Activated B cell treated with CpG ODN at 0.5 μM for 24 hours (primary cell): ENCODE measurements around the gene SCAANT1. TPM values are rescaled to one million over a fixed set of nuclear protein-coding genes. Genes with fewer than 3 reads are reported as not detected.

Experiments used
- ATAC-seq: fragments of 200-7000 bp; cut with Tn5 transposase; one replicate; pipeline ENCODE4 v1.10.0; 2021; ENCODE audit warnings: low read depth, mild to moderate bottlenecking, moderate library complexity
- CTCF ChIA-PET: fragments of 350-600 bp; sonication (Branson Sonifier 250); formaldehyde crosslinking; loops from one replicate; lab custom pipeline; 2021; ENCODE audit warnings: antibody characterized with exemption; lab: Charles Lee
- POLR2A ChIA-PET: fragments of 350-600 bp; sonication (Branson Sonifier 250); formaldehyde crosslinking; loops from one replicate; lab custom pipeline; 2021; ENCODE audit warnings: antibody characterized with exemption; lab: Charles Lee
- DNase-seq: peaks from one replicate; pipeline ENCODE4 v3.0.0; 2022
- H3K27ac Mint-ChIP-seq: one replicate; pipeline ENCODE4 v1.8.0; 2020; ENCODE audit warnings: mixed read lengths
- H3K27me3 Mint-ChIP-seq: one replicate; pipeline ENCODE4 v1.8.0; 2021; ENCODE audit warnings: mixed read lengths
- H3K36me3 Mint-ChIP-seq: one replicate; pipeline ENCODE4 v1.8.0; 2021; ENCODE audit warnings: low read depth, mixed read lengths
- H3K4me1 Mint-ChIP-seq: one replicate; pipeline ENCODE4 v1.8.0; 2021; ENCODE audit warnings: mixed read lengths
- H3K4me3 Mint-ChIP-seq: one replicate; pipeline ENCODE4 v1.8.0; 2020; ENCODE audit warnings: mild to moderate bottlenecking, mixed read lengths
- H3K9me3 Mint-ChIP-seq: one replicate; pipeline ENCODE4 v1.8.0; 2020; ENCODE audit warnings: mixed read lengths
- intact Hi-C: fragments of 100-400 bp; cut with micrococcal nuclease; formaldehyde crosslinking; loops from one replicate; pipeline ENCODE4 v1.15.1; 2024
- total RNA-seq: library from RNA; stranded (reverse); gene quantifications from 2 replicates; pipeline ENCODE4 v1.2.3, GENCODE V29; 2022
- TF ChIP-seq, protein P1 (sequence below): fragments of 200-600 bp; IDR thresholded peaks from one replicate; pipeline ENCODE4 v1.8.0; 2022; ENCODE audit warnings: antibody characterized with exemption, mild to moderate bottlenecking

SCAANT1 gene
- total RNA-seq, 1 donor from 2014 or later, result not detected

DNA sequence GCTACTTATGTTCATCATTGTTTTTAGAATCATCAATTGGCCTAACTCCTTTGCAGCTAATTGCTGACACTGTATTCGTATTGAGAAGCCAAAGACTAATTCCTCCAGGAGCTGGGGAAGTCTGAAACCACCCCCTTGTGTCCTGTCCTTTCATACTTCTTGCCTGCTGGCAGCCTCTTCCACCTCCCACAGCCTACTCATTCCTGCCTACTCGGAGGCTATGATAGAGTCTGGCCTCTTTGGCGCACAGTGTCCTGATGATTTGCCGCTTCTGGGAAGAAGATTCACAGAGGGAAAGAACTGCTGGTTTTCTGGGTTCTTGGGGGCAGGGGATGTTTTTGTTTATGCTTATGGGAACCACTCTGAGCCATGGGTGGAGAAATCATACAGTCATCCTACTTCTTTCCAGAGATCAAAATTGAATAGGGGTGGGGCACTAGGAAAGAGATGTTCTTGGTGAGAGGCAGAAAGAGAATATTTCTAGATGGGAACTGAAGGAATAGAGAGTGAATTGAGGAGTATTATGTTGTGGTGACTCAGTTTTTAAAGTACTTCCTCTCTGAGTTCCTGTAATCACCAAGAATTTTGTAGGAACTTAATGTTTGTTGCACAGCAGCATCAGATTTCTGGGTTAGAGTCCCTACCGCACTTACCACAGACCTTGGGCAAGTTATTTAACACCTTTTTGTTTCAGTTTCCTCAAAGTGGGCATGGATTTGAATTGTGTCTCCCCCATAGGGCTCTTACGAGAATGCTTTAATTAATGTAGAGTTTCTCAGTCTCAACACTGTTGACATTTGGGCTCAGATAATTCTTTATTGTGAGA is 22.1 kb upstream of the SCAANT1 start:
- POLR2A ChIA-PET, result interaction anchor here (1.2 to 1.4 kb wide), 2 partner anchors 12 to 22 kb away, joined by 5 to 11 read pairs; partner anchors contain the start of gene SCAANT1
- H3K36me3 Mint-ChIP-seq, result peaks cover 7% of the 10 kb centered on the region
- peak overlapping the region; percentile 93 for H3K27ac Mint-ChIP-seq
- TF ChIP-seq, protein P1, sequence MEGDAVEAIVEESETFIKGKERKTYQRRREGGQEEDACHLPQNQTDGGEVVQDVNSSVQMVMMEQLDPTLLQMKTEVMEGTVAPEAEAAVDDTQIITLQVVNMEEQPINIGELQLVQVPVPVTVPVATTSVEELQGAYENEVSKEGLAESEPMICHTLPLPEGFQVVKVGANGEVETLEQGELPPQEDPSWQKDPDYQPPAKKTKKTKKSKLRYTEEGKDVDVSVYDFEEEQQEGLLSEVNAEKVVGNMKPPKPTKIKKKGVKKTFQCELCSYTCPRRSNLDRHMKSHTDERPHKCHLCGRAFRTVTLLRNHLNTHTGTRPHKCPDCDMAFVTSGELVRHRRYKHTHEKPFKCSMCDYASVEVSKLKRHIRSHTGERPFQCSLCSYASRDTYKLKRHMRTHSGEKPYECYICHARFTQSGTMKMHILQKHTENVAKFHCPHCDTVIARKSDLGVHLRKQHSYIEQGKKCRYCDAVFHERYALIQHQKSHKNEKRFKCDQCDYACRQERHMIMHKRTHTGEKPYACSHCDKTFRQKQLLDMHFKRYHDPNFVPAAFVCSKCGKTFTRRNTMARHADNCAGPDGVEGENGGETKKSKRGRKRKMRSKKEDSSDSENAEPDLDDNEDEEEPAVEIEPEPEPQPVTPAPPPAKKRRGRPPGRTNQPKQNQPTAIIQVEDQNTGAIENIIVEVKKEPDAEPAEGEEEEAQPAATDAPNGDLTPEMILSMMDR, result no peak
- intact Hi-C loops, result no loop called here
- H3K4me3 Mint-ChIP-seq, result peak overlapping the region; percentile 30
- no peaks in the 10 kb centered on the region for H3K9me3 Mint-ChIP-seq
- H3K4me1 Mint-ChIP-seq, result peaks cover 70% of the 10 kb centered on the region
- ATAC-seq, result peak; percentile 24
- no peak for DNase-seq
- CTCF ChIA-PET, result interaction anchor here (1.0 to 1.5 kb wide), 2 partner anchors 23 to 28 kb away, joined by 3 to 4 read pairs; partner anchors contain the start of gene SCAANT1
- no peaks in the 10 kb centered on the region for H3K27me3 Mint-ChIP-seq

- TF ChIP-seq, protein P1, result no peak
- intact Hi-C loops, result loop anchor here (1.0 kb wide), 1 partner anchor 11 kb away; no protein-coding TSS in a partner anchor
- Mint-ChIP-seq H3K27me3 (no peaks in the 10 kb centered on the region), H3K27ac (peak overlapping the region; percentile 93), H3K4me3 (peak overlapping the region; percentile 75), H3K9me3 (no peaks in the 10 kb centered on the region), H3K36me3 (peaks cover 7% of the 10 kb centered on the region), H3K4me1 (peaks cover 72% of the 10 kb centered on the region)
- CTCF ChIA-PET, result interaction anchor here (1.0 to 1.5 kb wide), 2 partner anchors 22 to 28 kb away, joined by 3 to 4 read pairs; partner anchors contain the start of gene SCAANT1
- DNase-seq, result no peak
- POLR2A ChIA-PET, result interaction anchor here (0.8 to 1.4 kb wide), 3 partner anchors 11 to 70 kb away, joined by 4 to 11 read pairs (median 5); partner anchors contain the start of genes ATXN7, SCAANT1 and THOC7
- peak; percentile 68 for ATAC-seq
Observed at GRCh38 chr3:63933459-63933858, 21.3 kb upstream of the SCAANT1 start.

DNA sequence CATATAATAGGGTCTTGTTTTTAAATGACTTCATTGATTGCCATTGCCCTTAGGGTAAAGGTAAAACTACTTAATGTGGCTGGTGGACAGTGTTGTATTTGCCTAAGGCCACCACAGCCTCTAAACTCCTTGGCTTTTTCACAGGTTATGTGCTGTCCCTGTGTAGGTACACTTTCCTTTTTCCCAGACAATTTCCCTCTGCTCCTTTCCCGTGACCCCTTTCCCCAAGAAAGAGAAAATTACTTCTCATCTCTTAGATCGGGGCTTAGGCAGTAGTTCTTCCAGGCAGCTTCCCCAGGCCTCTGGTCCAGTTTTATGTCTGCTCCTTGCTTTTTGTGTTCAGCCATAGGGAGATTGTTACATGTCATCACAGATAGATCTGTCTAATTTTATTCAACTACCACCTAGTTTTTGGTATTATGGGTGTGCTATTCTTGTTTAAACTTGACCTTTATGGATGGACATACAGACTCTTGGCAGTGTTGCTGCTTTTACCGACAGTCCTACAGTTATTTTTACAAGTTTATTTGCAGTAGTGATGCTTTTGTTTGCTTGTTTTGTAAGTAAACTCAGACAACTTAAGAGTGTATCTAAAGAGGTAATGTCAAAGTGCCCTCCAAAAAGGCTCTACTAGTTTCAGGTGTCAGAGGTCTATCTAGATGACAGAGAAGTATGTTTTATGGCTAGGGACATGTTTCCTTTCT is 20.5 kb upstream of the SCAANT1 start:
- no peaks in the 10 kb centered on the region for H3K27me3 Mint-ChIP-seq
- CTCF ChIA-PET, result interaction anchor here (1.0 to 1.5 kb wide), 2 partner anchors 21 to 29 kb away, joined by 3 to 4 read pairs; partner anchors contain the start of gene SCAANT1

DNA sequence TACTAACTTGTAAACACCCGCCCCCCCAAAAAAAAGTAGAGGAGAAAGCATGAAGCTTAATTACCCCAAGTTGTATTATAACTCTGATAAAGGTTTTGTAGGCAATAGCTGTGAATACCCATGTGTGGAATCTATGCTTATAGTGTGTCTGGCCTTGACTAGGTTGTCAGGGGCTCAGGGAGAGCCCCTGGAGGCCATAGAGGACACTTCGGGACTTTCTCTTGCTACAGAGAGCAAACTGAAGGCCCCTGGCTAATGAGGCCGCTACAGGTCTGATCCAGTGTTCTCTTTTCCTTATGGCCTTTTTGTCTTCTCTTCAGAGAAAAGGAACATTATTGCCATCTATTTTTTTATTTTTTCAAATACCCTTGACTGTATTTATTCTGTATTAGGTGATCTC is 19.1 kb upstream of the SCAANT1 start:
- no peak overlapping the region for H3K4me3 Mint-ChIP-seq
- intact Hi-C loops, result no loop called here
- DNase-seq (no peak), ATAC-seq (no peak)
- TF ChIP-seq, protein P1, result no peak
- no peaks in the 10 kb centered on the region for H3K27me3 Mint-ChIP-seq
- no peaks in the 10 kb centered on the region for H3K9me3 Mint-ChIP-seq
- peaks cover 75% of the 10 kb centered on the region for H3K4me1 Mint-ChIP-seq
- peaks cover 11% of the 10 kb centered on the region for H3K36me3 Mint-ChIP-seq
- ChIA-PET POLR2A (no interaction called here), CTCF (no interaction called here)
- peak overlapping the region; percentile 0 for H3K27ac Mint-ChIP-seq

More for the DNA sequence above, 20.5 kb upstream of the SCAANT1 start:
- Mint-ChIP-seq H3K27ac (peak overlapping the region; percentile 93), H3K36me3 (peaks cover 7% of the 10 kb centered on the region), H3K4me3 (no peak overlapping the region), H3K4me1 (peaks cover 72% of the 10 kb centered on the region), H3K9me3 (no peaks in the 10 kb centered on the region)
- no peak for ATAC-seq
- TF ChIP-seq, protein P1, result no peak
- intact Hi-C loops, result loop anchor here (1.0 kb wide), 1 partner anchor 10 kb away; no protein-coding TSS in a partner anchor
- POLR2A ChIA-PET, result interaction anchor here (0.8 to 1.4 kb wide), 3 partner anchors 10 to 69 kb away, joined by 4 to 11 read pairs (median 5); partner anchors contain the start of genes ATXN7, SCAANT1 and THOC7
- no peak for DNase-seq
